ENCODE measurements around the gene SHISAL2A. TPM values are rescaled to one million over a fixed set of nuclear protein-coding genes. Genes with fewer than 3 reads are reported as not detected.

Gene SHISAL2A
- polyA plus RNA-seq, 1 of the 3 experiments (the other 2 are of a cell fraction), result 0.07 TPM

DNA sequence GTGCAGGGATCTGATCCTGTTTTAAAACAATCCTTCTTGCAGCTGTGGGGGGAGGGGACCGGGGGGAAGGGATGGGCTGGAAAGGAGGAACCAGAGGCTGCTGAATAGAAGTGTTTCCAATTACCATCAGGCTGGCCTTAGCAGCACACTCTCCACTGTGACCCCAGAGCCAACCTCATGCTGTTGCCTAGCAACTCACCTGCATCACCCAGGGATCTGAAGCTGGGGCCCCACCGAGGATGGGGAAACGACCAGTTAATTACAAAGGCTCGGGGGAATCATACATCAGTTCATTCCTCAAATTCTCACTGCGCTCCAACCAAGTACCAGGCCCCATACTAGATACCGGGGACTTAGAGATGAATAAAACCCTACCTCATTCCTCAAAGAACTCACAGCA, 42.7 kb upstream of the SHISAL2A start:
- Histone ChIP-seq H3K4me1 (ENCODE audit: control insufficient read depth in 1 of 2, insufficient read depth in 2 of 2, low read depth in 1 of 2, low read length in 1 of 2) (peaks cover 0 to 8% of the 10 kb centered on the region in 2 experiments; a peak in 1 of 4 replicates), H3K4me2 (no peak overlapping the region), H4K20me1 (ENCODE audit: insufficient read depth) (no peaks in the 10 kb centered on the region), H2AFZ (ENCODE audit: low read depth) (no peak overlapping the region), H3K27ac (ENCODE audit: low read depth in 2 of 2, low read length in 1 of 2) (no peak overlapping the region), H3K9ac (no peak overlapping the region), H3K27me3 (ENCODE audit: insufficient read depth) (no peaks in the 10 kb centered on the region), H3K9me3 (no peaks in the 10 kb centered on the region), H3K79me2 (ENCODE audit: insufficient read depth) (no peaks in the 10 kb centered on the region), H3K36me3 (replicated peaks in 1 of 2; ENCODE audit: control insufficient read depth in 1 of 2, insufficient read depth in 2 of 2, low read length in 1 of 2) (no peaks in the 10 kb centered on the region), H3F3A (replicated peaks; ENCODE audit: insufficient read depth) (no peaks in the 10 kb centered on the region), H3K9me2 (no peaks in the 10 kb centered on the region), H3K4me3 (ENCODE audit: low read depth in 2 of 2, low read length in 1 of 2) (no peak overlapping the region)
- DNase-seq, result peak; percentile 52
- WGBS (ENCODE audit: low lambda C conversion rate), result 51% methylated on average over 6 of the region's 6 CpGs
- CTCF ChIA-PET, result interaction anchor here (1.0 kb wide), 1 partner anchor 186 kb away, joined by 4 read pairs; the partner anchor contains the start of genes ORC1 and PRPF38A
- TF ChIP-seq CHD2 (IDR thresholded peaks at IDR 0.05; ENCODE audit: low read length, partially characterized antibody) (peak; percentile 23), NRF1 (IDR thresholded peaks at IDR 0.05; ENCODE audit: low read depth, low read length) (no peak)
- TF ChIP-seq, protein P1, sequence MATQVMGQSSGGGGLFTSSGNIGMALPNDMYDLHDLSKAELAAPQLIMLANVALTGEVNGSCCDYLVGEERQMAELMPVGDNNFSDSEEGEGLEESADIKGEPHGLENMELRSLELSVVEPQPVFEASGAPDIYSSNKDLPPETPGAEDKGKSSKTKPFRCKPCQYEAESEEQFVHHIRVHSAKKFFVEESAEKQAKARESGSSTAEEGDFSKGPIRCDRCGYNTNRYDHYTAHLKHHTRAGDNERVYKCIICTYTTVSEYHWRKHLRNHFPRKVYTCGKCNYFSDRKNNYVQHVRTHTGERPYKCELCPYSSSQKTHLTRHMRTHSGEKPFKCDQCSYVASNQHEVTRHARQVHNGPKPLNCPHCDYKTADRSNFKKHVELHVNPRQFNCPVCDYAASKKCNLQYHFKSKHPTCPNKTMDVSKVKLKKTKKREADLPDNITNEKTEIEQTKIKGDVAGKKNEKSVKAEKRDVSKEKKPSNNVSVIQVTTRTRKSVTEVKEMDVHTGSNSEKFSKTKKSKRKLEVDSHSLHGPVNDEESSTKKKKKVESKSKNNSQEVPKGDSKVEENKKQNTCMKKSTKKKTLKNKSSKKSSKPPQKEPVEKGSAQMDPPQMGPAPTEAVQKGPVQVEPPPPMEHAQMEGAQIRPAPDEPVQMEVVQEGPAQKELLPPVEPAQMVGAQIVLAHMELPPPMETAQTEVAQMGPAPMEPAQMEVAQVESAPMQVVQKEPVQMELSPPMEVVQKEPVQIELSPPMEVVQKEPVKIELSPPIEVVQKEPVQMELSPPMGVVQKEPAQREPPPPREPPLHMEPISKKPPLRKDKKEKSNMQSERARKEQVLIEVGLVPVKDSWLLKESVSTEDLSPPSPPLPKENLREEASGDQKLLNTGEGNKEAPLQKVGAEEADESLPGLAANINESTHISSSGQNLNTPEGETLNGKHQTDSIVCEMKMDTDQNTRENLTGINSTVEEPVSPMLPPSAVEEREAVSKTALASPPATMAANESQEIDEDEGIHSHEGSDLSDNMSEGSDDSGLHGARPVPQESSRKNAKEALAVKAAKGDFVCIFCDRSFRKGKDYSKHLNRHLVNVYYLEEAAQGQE (IDR thresholded peaks at IDR 0.05; ENCODE audit: low read depth, low read length), result no peak
- POLR2A ChIA-PET, result no interaction called here

DNA sequence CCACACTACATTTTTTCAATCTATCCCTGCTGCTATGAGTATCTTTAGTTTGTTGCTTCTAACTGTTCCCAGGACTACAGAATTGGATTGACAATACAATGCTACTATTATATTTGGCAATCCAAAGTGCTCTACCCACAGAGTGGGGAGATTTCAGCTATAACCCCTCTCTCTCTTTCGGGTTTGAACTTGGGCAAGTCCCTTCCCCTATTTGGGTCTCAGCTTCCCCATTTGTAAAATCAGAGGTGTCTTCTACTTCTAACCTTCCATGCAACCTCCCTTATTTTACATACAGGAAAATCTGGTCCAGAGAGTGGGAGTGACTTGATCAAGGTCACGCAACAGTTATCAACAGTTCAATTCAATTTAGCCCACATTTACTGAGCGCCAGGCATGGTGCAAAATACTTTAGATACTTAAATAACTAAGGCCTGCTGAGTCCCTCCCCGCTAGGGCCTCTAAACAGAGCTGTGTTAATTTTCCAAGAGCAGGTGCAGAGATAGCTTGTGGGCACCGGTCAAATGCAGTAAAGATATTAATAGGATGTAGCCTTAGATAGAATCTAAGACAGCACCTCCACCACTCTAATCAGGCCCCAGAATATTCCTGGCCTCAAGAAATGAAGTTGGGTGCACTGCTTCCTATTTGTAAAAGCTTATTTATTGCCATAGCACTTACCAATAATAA, 40.2 kb upstream of the SHISAL2A start:
- Histone ChIP-seq H3K27me3 (ENCODE audit: insufficient read depth) (no peaks in the 10 kb centered on the region), H3K4me2 (no peak overlapping the region), H3K4me1 (ENCODE audit: control insufficient read depth in 1 of 2, insufficient read depth in 2 of 2, low read depth in 1 of 2, low read length in 1 of 2) (peaks cover 0 to 8% of the 10 kb centered on the region in 2 experiments; a peak in 1 of 4 replicates), H3K27ac (ENCODE audit: low read depth in 2 of 2, low read length in 1 of 2) (peak overlapping the region in 1 of 2 experiments; percentile 18; a peak in 1 of 4 replicates), H3K9ac (no peak overlapping the region), H3K9me3 (no peaks in the 10 kb centered on the region), H3F3A (replicated peaks; ENCODE audit: insufficient read depth) (no peaks in the 10 kb centered on the region), H2AFZ (ENCODE audit: low read depth) (no peak overlapping the region), H3K36me3 (replicated peaks in 1 of 2; ENCODE audit: control insufficient read depth in 1 of 2, insufficient read depth in 2 of 2, low read length in 1 of 2) (no peaks in the 10 kb centered on the region), H3K4me3 (ENCODE audit: low read depth in 2 of 2, low read length in 1 of 2) (no peak overlapping the region), H3K79me2 (ENCODE audit: insufficient read depth) (no peaks in the 10 kb centered on the region), H3K9me2 (no peaks in the 10 kb centered on the region), H4K20me1 (ENCODE audit: insufficient read depth) (no peaks in the 10 kb centered on the region)
- TF ChIP-seq, protein P2, sequence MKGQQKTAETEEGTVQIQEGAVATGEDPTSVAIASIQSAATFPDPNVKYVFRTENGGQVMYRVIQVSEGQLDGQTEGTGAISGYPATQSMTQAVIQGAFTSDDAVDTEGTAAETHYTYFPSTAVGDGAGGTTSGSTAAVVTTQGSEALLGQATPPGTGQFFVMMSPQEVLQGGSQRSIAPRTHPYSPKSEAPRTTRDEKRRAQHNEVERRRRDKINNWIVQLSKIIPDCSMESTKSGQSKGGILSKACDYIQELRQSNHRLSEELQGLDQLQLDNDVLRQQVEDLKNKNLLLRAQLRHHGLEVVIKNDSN (IDR thresholded peaks at IDR 0.05; ENCODE audit: borderline replicate concordance, low read depth), result no peak
- TF ChIP-seq FOSL2 (IDR thresholded peaks at IDR 0.05; ENCODE audit: borderline replicate concordance, low read depth) (no peak), ELF1 (IDR thresholded peaks at IDR 0.05) (no peak), RAD21 (IDR thresholded peaks at IDR 0.05; ENCODE audit: low read length) (no peak)
- TF ChIP-seq, protein P3, sequence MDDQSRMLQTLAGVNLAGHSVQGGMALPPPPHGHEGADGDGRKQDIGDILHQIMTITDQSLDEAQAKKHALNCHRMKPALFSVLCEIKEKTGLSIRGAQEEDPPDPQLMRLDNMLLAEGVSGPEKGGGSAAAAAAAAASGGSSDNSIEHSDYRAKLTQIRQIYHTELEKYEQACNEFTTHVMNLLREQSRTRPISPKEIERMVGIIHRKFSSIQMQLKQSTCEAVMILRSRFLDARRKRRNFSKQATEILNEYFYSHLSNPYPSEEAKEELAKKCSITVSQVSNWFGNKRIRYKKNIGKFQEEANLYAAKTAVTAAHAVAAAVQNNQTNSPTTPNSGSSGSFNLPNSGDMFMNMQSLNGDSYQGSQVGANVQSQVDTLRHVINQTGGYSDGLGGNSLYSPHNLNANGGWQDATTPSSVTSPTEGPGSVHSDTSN (IDR thresholded peaks at IDR 0.05), result no peak
- ChIA-PET POLR2A (interaction anchor here (1.6 kb wide), 1 partner anchor 9 kb away, joined by 7 read pairs; no protein-coding TSS in a partner anchor), CTCF (interaction anchor here (1.0 kb wide), 1 partner anchor 94 kb away, joined by 4 read pairs; no protein-coding TSS in a partner anchor)
- 74% methylated on average over 5 of the region's 5 CpGs for WGBS (ENCODE audit: low lambda C conversion rate)
- no peak for DNase-seq

All from SK-N-SH (cell line).